K562 (cell line): ENCODE measurements around the gene NXN.

ENCODE experiments used
- BRF1 ChIP-seq: IDR thresholded peaks from 3 replicates; pipeline ENCODE4 v1.6.1; 2011; ENCODE audit warnings: borderline replicate concordance, mild to moderate bottlenecking; ENCODE audit not compliant: insufficient read length; ENCODE audit errors: extremely low read depth
- CCAR2 ChIP-seq: fragments of 200-400 bp; formaldehyde crosslinking; IDR thresholded peaks from 2 replicates; pipeline ENCODE4 v1.6.1; 2017; ENCODE audit warnings: mild to moderate bottlenecking, low read depth, low read length
- CREB5 ChIP-seq: fragments of 250-450 bp; sonication (Bioruptor Pico); IDR thresholded peaks from 2 replicates; pipeline ENCODE4 v1.5.0; 2020; ENCODE audit warnings: mild to moderate bottlenecking

- TF ChIP-seq BRF1 (no peak), CCAR2 (no peak), CREB5 (CRISPR knock-in tag) (no peak)
Measured at GRCh38 chr17:1009229-1010085, 29.9 kb upstream of the NXN start.
